Hippocampal formation (tissue), 2 donors: ENCODE measurements around the gene STK25.

Experiments used
- DNase-seq, 2 donors: peaks; one replicate each; lab custom pipeline; 2025; lab: John Stamatoyannopoulos, UW

The STK25 gene

DNA sequence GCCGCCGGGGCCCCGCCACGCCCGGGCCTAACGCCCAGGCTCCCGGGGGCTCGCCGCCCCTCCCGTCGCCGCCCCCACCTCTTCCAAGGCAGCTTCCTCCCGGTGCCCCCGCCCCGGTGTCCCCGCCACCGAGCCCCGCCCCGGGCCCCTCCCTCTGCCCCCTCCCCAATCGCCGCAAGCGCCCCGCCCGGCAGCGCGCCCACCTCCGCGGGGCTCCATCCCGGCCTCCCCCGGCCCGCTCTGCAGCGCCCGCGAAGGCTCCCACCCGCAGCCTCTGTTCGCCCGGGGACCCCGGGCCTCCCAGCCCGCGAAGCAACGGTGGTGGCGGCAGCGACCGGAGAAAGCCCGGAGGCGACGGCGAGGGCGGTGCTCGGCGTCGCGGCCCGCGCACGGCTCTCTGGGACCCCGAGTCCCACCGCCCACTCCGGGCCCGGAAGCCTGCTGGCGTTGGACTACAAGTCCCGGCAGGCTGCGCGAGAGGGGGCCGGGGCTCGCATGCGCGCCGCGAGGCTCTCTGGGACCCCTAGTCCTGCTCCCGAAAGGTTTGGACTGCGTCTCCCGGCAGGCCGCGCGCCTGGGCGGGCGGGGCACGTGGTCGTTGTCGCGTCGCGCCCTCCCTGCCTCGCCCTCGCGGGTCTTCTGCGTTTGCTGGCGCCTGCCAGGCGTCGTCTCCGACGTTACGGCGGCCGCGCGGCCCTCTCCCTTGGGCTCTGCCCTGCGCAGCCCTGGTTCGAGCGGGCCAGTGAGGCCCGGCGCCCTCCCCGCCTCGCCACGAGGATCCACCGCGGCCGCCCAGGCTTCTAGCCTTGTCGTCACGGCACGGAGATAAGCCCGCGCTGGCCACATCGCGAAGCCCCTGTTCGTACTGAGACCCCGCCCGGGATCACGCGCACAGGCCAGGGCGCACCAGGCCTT is at the start of gene STK25:
Gene STK25 (minus strand): TSS at position 345 of the 915 bp plus-strand sequence. CDS start 549 bp downstream, outside the sequence.
- peak; percentile 95 to 96 for DNase-seq

DNA sequence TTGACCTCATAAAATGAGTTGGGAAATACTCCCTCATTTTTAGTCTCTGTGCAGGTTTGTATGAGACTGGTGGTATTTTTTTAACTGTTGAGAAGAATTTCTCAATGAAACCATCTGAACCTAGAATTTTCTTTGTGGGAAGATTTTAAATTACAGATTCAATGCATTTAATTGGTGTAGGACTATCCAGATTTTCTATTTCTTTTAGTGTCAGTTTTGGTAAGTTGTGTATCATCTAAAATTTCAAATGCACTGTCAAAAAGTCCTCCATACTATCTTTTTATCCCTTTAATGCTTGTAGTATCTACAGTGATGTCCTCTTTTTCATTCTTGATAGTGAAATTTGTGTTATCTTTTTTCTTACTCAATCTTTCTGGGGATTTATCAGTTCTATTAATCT is 48.4 kb upstream of the STK25 start:
- DNase-seq = no peak

DNA sequence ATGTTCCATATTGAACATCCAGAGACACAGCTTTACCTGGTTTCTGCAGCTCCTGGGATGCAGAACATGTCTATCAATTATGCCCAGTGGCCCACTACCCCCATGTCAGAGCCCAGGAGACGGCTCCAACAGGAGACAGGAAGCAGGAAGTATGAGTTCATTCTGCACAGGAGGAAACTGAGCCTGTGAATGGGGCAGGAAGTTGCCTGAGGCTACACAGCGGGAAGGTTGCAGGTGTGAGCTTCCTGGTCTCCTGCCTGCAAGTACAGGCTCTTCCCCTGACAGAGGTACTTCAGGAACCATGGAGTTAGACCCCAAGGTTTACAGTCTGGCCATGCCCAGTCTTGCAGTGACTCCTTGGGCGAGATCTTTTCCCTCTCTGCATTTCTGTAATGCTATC is 47.3 kb upstream of the STK25 start:
- DNase-seq = no peak

DNA sequence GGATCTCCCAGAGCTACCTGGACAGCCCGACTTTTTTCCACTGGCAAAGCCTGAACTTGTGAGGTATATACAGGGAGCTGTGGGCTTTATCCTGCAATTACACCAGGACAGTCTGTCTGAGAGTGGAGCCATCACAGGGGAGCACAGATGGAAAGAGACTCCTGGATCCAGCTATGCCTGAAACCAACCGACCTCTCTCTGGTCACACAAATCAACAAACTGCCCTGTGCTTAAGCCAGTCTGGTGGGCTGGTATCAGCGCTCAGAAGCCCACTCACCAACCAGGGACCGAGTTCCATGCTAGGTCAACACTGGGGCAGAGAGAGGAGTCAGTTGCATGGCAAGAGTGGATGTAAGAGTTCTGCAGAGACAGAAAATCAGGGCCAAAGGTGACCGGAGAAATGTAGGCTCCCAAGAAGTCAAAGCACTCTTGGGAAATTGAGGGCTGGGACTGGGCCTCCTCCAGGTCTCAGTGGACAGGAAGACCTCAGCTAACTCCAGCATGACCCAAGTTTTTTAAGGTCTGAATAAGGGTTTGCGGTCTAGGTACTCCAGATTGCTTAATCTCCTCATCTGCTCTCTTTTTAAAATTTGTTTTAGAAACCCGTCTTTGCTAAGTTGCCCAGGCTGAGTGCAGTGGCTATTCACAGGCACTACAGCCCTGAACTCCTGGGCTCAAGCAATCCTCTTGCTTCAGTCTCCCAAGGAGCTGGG is 46.4 kb upstream of the STK25 start:
- DNase-seq = no peak

DNA sequence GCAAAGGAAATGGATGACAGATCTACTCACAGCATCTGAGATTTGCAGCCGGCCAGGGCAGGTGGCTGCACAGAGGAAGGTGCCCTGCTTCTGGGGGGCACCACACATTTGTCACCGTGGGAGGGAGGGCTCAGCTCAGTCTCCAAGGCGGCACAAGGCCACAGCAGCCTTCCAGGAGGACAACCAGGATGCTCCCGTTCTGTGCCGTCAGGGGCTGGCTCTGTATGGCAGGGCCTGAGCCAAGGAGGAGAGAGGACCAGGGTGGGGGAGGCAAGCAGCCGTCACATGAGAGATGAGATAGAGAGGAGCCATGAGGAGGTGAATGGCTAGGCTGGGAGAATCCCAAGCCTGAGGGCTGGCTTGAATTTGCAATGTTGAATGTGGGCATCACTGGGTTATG is 45.6 kb upstream of the STK25 start:
- DNase-seq = no peak

DNA sequence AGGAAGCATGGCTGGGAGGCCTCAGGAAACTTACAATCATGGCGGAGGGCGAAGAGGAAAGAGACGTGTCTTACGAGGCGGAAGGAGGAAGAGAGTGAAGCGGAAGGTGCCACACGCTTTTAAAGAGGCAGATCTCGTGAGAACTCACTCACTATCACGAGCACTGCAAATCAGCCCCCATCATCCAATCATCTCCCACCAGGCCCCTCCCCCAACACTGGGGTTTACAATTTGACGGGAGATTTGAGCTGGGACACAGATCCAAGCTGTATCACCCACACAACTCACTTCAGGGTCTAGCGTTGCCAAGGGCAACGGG is 45.1 kb upstream of the STK25 start:
- DNase-seq = no peak

DNA sequence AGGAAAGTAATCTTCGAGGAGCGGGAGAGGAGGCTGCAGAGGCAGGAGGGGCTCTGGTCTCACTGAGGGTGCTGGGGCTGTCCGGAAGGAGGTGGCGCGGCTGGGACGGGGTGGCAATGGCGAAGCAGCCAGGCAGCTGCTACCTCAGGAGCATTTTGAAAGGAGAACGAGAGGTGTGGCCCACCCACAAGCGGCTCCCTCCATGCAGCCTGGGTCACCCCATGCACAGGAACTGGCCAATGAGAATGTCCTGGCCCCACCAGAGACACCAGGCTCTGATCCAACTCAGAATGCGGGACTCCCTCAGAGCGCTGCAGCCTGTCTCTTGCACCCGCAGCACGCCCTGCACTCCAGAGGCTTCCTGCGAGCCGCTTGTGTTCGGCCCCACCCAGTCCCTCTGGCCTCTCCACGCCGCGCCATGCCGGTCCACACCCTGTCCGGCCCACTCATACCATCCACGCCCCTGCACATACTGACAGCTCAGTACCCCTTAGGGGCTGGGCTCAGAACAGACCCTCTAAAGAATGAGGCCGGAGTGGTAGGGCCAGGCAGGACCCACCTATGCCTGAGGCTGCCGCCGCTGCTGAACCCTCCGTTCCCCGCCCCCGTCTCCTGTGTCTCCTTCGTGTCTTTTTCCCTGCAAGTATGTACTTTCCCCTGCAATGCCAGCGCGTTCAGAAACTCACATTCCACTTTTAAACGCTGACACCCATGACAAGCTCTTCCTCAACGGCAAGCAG is 43.8 kb upstream of the STK25 start:
- DNase-seq = no peak

DNA sequence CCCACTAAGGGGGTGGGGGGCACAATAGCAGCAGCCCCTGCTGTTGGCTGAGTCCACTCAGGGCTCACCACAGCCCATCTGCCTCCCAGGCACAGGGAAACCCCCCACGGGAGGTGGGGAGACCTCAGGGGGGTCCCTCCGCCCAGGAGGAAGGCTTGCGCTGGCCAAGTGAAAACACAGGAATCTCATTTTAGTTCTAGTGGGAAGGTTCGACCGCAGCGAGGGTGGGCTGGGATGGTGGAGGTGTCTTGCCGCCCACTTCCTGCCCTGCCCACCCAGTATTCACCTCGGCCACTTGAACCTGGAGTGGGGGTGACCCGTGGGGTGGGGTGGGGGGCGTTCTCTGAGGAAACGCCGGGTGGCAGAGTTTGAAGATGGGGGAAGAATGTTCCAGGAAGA is 43.2 kb upstream of the STK25 start:
- DNase-seq = no peak

DNA sequence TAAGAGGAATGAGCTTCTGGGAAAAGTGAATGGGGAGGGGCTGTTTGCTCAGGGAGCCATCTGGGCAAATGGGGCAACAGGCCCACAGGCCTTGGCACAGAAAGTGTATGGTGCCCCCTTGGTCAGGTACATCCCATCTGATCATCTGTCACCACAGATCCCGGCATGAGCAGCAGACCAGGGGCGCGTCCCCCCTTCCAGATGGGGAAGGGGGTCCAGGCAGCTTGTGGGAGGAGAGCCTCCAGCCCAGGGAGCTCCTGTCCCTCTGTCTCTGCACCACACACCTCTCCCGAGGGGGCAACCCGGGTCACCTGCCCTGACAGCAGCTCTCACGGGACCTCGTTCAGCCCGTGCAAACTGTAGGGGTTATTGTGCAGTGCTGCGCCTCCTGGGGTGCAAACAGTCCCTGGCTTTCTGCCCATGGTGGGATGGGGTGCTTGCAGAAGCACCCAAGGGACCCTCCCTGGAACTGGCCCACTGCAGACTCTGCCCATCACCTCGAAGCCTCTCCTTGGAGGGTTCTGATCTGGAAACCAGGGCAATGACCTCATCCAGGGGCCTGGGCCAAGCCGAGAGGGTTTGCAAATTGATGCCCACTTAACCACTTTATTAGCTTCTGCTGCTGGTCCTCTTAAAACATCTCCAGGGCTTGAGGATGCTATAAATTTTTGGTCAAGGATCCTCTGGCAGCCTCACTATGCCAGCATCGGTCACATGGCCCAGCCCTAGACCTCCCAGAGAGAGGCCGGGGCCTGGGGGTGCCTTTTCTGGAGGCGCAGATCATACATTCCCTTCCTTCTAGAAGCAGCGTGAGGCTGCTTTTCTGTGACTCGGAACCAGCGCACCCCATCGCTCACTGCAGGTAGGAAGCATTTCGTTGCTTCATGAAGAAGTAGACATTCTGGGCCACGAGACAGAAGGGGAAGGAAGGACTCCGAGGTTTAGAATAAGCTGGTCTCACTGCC is 42.5 kb upstream of the STK25 start:
- DNase-seq = no peak

DNA sequence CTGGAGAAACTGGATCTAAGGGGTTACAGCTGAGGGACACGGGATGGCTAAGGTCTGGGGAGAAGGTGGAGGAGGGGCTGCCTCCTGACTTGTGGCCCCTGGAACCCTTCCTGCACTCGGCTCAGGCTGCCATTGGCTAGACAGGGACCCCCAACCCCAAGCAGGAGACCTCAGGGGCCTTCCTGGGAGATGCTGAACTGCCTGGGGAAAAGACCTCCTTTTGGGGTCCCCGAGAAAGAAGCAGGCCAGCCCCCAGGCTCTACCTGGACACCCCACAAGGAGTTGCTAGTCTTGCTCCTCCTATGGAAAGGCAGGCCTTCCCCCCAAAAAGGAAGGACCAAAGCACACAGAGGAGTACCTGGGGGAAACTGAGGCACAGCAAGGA is 40.1 kb upstream of the STK25 start:
- DNase-seq = no peak

DNA sequence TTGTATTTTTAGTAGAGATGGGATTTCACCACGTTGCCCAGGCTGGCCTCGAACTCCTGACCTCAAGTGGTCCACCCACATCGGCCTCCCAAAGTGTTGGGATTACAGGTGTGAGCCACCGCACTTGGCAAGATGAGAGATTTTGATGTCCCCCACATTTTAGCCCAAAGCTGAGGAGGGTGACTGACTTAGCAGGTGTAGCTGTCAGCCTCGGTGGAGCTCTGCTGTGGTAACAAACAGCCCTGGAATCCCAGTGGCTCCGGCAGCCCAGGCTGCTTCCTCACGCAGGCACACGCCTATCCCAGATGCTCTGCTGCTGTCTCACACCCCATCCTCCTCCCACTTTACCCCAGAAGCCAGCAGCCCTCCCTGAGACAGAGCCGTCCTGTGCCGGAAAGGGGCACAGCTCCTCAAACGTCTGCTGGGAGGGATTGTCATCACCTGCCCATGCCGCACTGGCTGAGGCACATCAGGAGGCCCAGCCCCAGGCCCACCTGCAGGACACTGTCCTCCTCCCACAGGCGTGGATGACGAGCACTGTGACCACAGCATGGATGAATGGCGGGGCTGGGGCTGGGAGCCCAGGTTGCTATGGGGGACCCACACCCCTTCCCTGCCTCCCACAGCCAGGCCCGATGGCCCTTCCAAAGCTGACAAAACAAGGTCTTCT is 39.5 kb upstream of the STK25 start:
- no peak for DNase-seq

DNA sequence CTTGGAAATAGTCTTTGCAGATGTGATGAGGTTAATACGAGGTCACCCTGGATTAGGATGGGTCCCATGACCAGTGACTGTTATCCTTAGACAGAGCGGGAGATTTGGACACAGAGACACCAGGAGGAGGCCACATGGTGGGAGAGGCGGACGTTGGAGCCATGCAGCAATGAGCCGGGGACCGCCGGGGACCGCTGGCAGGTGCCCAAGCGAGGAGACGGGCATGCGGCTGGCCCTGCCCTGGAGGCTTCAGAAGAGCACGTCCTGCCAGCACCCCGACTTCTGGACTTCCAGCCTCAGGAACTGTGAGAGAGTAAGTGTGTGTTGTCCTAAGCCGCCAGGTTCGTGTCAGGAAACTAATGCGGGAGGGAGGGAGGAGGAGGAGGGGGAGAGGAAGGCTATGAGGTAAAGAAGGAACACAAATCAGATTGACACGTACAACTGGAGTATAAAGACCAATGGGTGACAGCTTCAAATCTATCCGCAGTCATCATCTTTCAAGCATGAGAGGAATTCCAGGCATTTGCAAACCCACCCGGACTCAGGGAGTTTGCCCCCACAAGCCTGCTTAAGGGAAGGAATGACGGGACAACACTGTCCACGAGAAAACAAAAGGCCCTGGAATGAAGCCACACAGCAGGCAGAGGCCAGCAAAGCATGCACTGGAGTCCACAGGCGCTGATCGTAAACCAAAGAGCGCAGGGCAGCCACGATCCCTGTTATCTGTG is 38.6 kb upstream of the STK25 start:
- DNase-seq = peak in 1 of 2 donors; percentile 15

DNA sequence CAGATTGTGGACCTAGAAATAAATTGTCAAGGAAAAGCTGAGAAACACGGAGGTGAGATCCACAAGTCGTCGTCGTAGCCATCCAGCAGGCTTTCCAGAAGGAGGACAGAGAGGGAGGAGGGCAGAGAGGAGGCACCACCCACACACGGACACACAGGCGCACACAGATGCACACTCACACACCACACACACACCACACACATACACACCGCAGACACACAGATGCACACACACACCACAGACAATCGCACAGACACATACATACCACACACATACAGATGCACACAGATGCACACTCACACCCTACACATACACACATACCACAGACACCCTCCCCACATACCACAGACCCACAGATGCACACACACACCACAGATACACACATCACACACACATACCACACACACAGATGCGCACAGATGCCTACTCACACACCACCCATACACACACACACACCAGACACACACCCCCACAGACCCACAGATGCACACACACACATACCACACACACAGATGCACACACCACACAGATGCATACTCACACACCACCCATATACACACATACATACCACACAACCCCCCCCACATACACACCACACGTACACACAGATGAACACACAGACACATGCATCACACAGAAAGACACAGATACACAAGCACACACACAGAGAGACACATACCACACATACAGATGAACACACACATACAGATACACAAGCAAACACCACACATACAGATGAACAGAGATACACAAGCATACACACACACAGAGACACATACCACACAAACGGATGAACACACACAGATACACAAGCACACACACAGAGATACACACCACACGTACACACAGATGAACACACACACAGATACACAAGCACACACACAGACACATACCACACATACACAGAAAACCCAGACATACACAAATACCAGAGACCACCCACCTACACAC is 37.4 kb upstream of the STK25 start:
- DNase-seq = no peak

DNA sequence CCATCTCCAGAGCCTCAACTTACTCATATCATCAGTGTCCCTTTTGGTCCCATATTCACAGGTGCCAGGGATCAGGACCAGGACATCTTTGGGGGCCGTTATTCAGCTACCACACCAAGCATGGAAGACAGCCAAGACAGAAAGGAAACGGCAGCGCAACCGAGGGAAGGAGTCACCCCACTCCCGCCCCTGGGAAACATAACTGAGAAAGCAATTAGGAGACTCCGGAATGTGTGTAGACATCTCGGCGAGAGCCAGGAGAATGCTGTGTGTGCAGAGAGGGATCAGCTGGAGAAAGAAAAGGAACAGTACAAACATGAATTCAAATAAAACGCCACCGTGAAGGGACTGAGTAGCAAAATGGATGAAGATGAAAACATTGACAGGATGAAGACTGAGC is 36.7 kb upstream of the STK25 start:
- no peak for DNase-seq

DNA sequence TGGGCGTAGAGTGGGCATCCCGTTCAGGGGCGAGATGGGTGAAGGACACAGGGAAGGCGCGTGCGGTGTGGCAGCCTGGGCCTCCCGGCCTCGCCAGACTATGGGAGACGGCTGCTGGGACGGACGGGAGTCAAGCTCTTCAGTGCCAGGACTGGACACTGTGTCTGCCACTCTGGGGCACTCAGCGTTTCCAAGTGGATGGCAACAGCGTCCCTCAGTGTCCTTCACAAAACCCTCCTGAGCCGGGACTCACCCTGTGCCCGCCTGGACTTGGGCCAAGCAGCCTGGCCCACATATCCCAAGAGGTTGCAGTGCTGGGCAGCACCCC is 33.9 kb upstream of the STK25 start:
- DNase-seq = peak in 1 of 2 donors; percentile 27

DNA sequence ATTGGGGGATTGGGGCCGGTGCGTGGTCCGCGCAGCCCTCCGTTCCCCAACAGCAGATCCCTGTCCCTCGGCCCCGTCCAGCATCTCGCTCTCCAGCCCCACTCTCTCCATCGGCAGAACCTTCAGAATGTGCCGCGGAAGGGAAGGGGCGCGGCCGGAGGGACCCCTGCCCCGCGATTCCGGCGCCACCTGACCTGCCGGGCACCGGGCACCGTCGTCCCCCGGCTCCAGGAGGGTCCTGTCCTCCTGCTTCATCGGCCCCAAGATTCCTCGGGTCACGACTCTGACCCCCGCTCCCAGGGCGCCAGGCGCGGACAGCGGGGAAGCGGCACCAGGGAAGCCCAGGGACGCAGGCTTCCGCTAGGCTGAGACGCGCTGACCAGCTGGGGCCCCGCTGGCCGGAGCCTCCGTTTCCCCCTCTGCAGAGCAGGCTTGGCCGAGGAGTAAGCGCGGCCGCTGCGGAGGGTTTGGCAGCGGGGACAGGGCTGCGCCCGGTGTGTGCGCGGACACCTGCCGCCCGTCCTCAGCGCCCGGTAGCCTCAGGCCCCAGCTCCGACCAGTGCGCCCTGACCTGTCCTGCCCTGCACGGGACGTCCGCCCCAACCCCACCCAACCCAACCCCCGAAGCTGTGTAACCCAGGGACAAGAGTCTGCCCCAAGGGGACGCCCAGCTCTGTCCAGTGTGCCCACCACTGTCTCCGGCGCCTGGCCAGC is 33.3 kb upstream of the STK25 start:
- DNase-seq = no peak

DNA sequence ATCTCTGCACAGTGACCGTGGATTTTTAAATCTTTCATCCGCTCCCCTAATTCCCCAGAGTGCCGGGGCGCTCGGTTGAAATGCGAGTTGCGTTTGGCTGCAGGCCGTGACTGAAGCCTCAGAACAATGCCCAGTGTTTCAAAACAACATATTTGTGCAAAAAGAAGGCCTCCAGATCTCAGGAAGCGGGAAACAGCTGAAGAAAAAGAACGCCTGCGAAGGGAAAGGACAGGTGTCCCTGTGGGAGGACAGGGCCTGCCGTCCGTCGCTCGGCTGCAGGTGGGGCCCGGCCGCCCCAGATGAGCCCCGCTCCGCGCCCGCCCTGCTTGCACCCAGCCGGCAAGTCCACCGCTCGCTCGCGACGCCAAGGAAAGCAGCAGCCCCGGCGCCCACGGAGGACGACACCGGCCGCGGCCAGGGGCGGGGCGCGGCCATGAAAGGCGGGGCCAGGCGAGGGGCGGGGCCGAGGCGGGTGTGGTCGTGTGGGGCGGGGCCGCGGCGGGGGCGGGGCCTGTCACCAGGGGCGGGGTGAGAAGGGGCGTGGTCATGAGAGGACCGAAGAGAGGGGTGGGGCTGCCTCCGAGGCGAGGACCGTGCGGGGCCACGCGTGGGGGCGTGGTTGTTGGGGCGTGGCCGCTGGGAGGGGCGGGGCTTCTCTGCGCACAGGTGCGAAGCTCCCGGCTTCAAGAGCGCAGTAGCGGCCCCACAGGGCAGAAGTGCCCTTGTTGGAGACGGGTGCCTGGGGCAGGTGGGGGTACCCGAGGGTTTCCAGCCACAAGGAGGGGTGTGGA is 32.6 kb upstream of the STK25 start:
- DNase-seq = peak; percentile 14 to 60

DNA sequence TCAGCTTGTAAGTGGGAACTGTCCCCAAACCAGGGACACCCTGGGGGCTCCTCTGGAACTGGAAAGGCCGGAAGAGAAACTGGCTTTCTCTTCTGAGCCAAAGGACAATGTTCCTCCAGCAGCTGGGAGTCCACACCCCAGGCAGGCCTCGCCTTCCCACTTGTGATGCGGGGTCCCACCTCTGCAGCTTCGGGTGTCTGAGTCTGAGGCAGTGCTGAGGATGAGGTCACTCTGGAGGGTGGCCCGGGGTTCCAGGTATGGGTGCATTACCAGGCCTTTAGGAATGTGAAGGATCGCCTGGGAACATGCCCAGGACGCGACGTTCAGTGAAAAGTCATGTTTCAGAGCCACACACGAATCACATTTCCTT is 32.0 kb upstream of the STK25 start:
- no peak for DNase-seq
